ENCODE results near the gene BLZF1.

The BLZF1 gene

GRCh38 chr1:169421309-169421708, 53.3 kb downstream of the BLZF1 start:
- no peak for DNase-seq (ENCODE audit: low read depth)
- H3K4me3 ChIP-seq (ENCODE audit: low read depth, low read length) = no peak overlapping the region
- TF ChIP-seq, protein P1, sequence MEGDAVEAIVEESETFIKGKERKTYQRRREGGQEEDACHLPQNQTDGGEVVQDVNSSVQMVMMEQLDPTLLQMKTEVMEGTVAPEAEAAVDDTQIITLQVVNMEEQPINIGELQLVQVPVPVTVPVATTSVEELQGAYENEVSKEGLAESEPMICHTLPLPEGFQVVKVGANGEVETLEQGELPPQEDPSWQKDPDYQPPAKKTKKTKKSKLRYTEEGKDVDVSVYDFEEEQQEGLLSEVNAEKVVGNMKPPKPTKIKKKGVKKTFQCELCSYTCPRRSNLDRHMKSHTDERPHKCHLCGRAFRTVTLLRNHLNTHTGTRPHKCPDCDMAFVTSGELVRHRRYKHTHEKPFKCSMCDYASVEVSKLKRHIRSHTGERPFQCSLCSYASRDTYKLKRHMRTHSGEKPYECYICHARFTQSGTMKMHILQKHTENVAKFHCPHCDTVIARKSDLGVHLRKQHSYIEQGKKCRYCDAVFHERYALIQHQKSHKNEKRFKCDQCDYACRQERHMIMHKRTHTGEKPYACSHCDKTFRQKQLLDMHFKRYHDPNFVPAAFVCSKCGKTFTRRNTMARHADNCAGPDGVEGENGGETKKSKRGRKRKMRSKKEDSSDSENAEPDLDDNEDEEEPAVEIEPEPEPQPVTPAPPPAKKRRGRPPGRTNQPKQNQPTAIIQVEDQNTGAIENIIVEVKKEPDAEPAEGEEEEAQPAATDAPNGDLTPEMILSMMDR (conservative IDR thresholded peaks at IDR 0.05; ENCODE audit: low read depth, low read length) = no peak

GRCh38 chr1:169426174-169426705, 58.2 kb downstream of the BLZF1 start:
- TF ChIP-seq, protein P1 (conservative IDR thresholded peaks at IDR 0.05; ENCODE audit: low read depth, low read length) = no peak
- DNase-seq (ENCODE audit: low read depth) = no peak
- no peak overlapping the region for H3K4me3 ChIP-seq (ENCODE audit: low read depth, low read length)

DNA sequence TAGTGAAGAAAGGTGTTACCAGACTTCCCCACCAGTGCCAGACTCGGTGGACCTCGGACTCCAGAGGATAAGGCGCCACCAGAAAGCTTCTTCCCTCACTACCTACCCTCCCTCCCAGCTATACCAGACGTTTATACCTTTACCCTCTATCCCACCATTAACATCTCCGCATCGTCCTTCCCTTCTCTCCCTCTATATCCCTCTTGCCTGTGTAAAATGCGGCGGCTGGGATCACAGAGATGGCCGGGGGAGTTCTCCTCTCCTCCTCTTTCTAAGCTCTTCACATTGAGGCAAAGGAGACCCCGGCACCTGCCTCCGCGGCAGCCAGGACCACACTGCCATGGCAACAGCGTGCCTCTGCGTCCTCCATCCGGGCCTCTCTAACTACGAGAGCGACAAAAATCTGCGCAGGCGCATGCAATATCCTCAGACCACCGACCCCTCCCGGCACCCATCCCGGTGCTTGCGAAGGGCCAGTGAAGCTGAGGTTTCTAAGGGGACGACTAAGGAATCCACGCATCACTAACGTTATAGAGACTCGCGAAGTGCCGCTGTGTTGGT, 59.2 kb downstream of the BLZF1 start, which contains the start of gene CCDC181:
Gene CCDC181, minus strand, starts transcription at position 394 of the 561 bp plus-strand sequence. CDS start 2,547 bp downstream, outside the sequence.
- peak within 1 kb of the TSS; percentile 58 for H3K4me3 ChIP-seq (ENCODE audit: low read depth, low read length)
- TF ChIP-seq, protein P1 (conservative IDR thresholded peaks at IDR 0.05; ENCODE audit: low read depth, low read length) = no peak
- peak; percentile 75 for DNase-seq (ENCODE audit: low read depth)
